Measurements from ENCODE around the gene NAP1L1.

GRCh38 chr12:76085520-76085868 lies 1.0 kb upstream of the NAP1L1 start:
- TF ChIP-seq CTCF (IDR thresholded peaks at IDR 0.05; ENCODE audit: insufficient read depth, low read depth, low read length) (no peak), EZH2 (IDR thresholded peaks at IDR 0.05; ENCODE audit: insufficient read depth, low read length) (no peak)
